Caco-2 (cell line): ENCODE data around the gene HK2. TPM values are rescaled to one million over a fixed set of nuclear protein-coding genes. Genes with fewer than 3 reads are reported as not detected.

ENCODE experiments used
- BruUV-seq: library from RNA; stranded (reverse); fragments of 400-500 nt; replicated peaks from 2 replicates; lab custom pipeline; 2021; lab: Mats Ljungman, UMichigan
- CTCF ChIA-PET: fragments of 300-600 bp; sonication (Branson Sonifier 250); formaldehyde crosslinking; loops from one replicate; lab custom pipeline; 2022; ENCODE audit warnings: antibody characterized with exemption; lab: Charles Lee
- POLR2A ChIA-PET: fragments of 300-600 bp; sonication (Branson Sonifier 250); formaldehyde crosslinking; loops from one replicate; lab custom pipeline; 2022; ENCODE audit warnings: antibody characterized with exemption; lab: Charles Lee
- DNase-seq, 2 experiments: peaks; one replicate each; pipeline versions ENCODE4 v3.0.0 to v3.0.0-alpha.2; 2020 to 2022
- H3K27me3 ChIP-seq: replicated peaks from 2 replicates; pipeline ENCODE4 v1.6.0; 2011; ENCODE audit warnings: low read length; ENCODE audit not compliant: control insufficient read depth, insufficient read depth
- H3K36me3 ChIP-seq: 2 replicates; pipeline ENCODE4 v1.5.1; 2011; ENCODE audit warnings: low read length; ENCODE audit not compliant: control insufficient read depth, insufficient read depth
- H3K4me1 ChIP-seq: fragments of 250-450 bp; sonication (Bioruptor Pico); 2 replicates; pipeline ENCODE4 v1.5.1; 2020; ENCODE audit warnings: mild to moderate bottlenecking
- H3K4me3 ChIP-seq: 2 replicates; pipeline ENCODE4 v1.5.1; 2011; ENCODE audit warnings: low read depth, mild to moderate bottlenecking, control low read depth, low read length
- H3K9me3 ChIP-seq: fragments of 250-450 bp; sonication (Bioruptor Pico); 2 replicates; pipeline ENCODE4 v1.5.1; 2020; ENCODE audit warnings: mild to moderate bottlenecking, moderate library complexity
- H3K27ac Mint-ChIP-seq: one replicate; pipeline ENCODE4 v1.8.0; 2022; ENCODE audit warnings: mixed read lengths; ENCODE audit not compliant: unreplicated experiment
- H3K27me3 Mint-ChIP-seq: one replicate; pipeline ENCODE4 v1.8.0; 2022; ENCODE audit warnings: mixed read lengths; ENCODE audit not compliant: insufficient read depth, unreplicated experiment
- H3K36me3 Mint-ChIP-seq: one replicate; pipeline ENCODE4 v1.8.0; 2022; ENCODE audit warnings: mild to moderate bottlenecking, mixed read lengths; ENCODE audit not compliant: insufficient read depth, unreplicated experiment
- H3K4me1 Mint-ChIP-seq: one replicate; pipeline ENCODE4 v1.8.0; 2022; ENCODE audit warnings: low read depth, mixed read lengths; ENCODE audit not compliant: unreplicated experiment
- H3K4me3 Mint-ChIP-seq: one replicate; pipeline ENCODE4 v1.8.0; 2022; ENCODE audit warnings: mild to moderate bottlenecking, moderate library complexity, mixed read lengths; ENCODE audit not compliant: unreplicated experiment
- H3K9me3 Mint-ChIP-seq: one replicate; pipeline ENCODE4 v1.8.0; 2022; ENCODE audit warnings: mixed read lengths; ENCODE audit not compliant: unreplicated experiment
- CTCF ChIP-seq, 2 experiments: fragments of 200-600 bp in 1 of 2; IDR thresholded peaks; 1 replicate in 1 of 2; 2 replicates in 1 of 2; pipeline versions ENCODE4 v1.5.1 to v1.8.0; 2011 to 2022; ENCODE audit warnings: antibody characterized with exemption in 1 of 2, control low read depth in 1 of 2, inconsistent platforms in 1 of 2, low read depth in 1 of 2, low read length in 1 of 2, mild to moderate bottlenecking in 1 of 2, moderate library complexity in 1 of 2; ENCODE audit not compliant: insufficient read depth in 1 of 2, severe bottlenecking in 1 of 2, unreplicated experiment in 1 of 2
- intact Hi-C: fragments of 100-400 bp; cut with micrococcal nuclease; formaldehyde crosslinking; loops from one replicate; pipeline ENCODE4 v1.10.0; 2022; ENCODE audit not compliant: unreplicated experiment
- total RNA-seq: library from RNA; stranded (reverse); gene quantifications from 2 replicates; pipeline ENCODE4 v1.2.3, GENCODE V29; 2022

The HK2 gene
- total RNA-seq, 1 experiment from 2014 or later, result 19.9 TPM

- no peaks in the 10 kb centered on the region for H3K27me3 ChIP-seq
- H3K9me3 Mint-ChIP-seq, result no peaks in the 10 kb centered on the region
- peak overlapping the region; percentile 45 for H3K4me3 Mint-ChIP-seq
- peak; percentile 72 to 89 for TF ChIP-seq CTCF (IDR thresholded peaks at IDR 0.05; ENCODE audit: insufficient read depth in 1 of 2, low read depth in 1 of 2, low read length in 1 of 2, severe bottlenecking in 1 of 2, unreplicated experiment in 1 of 2)
- H3K4me1 Mint-ChIP-seq, result peaks cover 30% of the 10 kb centered on the region
- peaks cover 18% of the 10 kb centered on the region for H3K4me1 ChIP-seq
- POLR2A ChIA-PET, result no interaction called here
- BruUV-seq, result no TSS peak
- intact Hi-C loops, result loop anchor here (1.0 to 5.0 kb wide), 7 partner anchors 21 to 484 kb away; partner anchors contain the start of genes POLE4 and TACR1
- peak; percentile 75 to 84 for DNase-seq
- no peaks in the 10 kb centered on the region for H3K27me3 Mint-ChIP-seq
- H3K9me3 ChIP-seq, result no peaks in the 10 kb centered on the region
- peak overlapping the region; percentile 30 for H3K4me3 ChIP-seq
- CTCF ChIA-PET, result interaction anchor here (0.6 to 0.8 kb wide), 2 partner anchors 29 to 321 kb away, joined by 4 to 5 read pairs; no protein-coding TSS in a partner anchor
- no peak overlapping the region for H3K27ac Mint-ChIP-seq
- H3K36me3 Mint-ChIP-seq, result no peaks in the 10 kb centered on the region
- H3K36me3 ChIP-seq, result no peaks in the 10 kb centered on the region
Measured at GRCh38 chr2:74919827-74920226, 85.9 kb downstream of the HK2 start.

- intact Hi-C loops, result loop anchor here (2.0 kb wide), 1 partner anchor 20 kb away; no protein-coding TSS in a partner anchor
- Mint-ChIP-seq H3K36me3 (no peaks in the 10 kb centered on the region), H3K27ac (no peak overlapping the region), H3K9me3 (no peaks in the 10 kb centered on the region), H3K4me1 (peaks cover 36% of the 10 kb centered on the region), H3K27me3 (no peaks in the 10 kb centered on the region), H3K4me3 (no peak overlapping the region)
- TF ChIP-seq CTCF (IDR thresholded peaks at IDR 0.05; ENCODE audit: insufficient read depth in 1 of 2, low read depth in 1 of 2, low read length in 1 of 2, severe bottlenecking in 1 of 2, unreplicated experiment in 1 of 2), result no peak
- Histone ChIP-seq H3K4me1 (peaks cover 27% of the 10 kb centered on the region), H3K27me3 (no peaks in the 10 kb centered on the region), H3K9me3 (no peaks in the 10 kb centered on the region), H3K4me3 (no peak overlapping the region), H3K36me3 (no peaks in the 10 kb centered on the region)
- ChIA-PET CTCF (interaction anchor here (0.7 kb wide), 1 partner anchor 45 kb away, joined by 3 read pairs; no protein-coding TSS in a partner anchor), POLR2A (no interaction called here)
- no peak for DNase-seq
- BruUV-seq, result no TSS peak
Measured at GRCh38 chr2:74921236-74921736, 87.4 kb downstream of the HK2 start.

- CTCF ChIA-PET, result interaction anchor here (0.6 to 0.8 kb wide), 2 partner anchors 49 to 174 kb away, joined by 3 to 6 read pairs; no protein-coding TSS in a partner anchor
- Histone ChIP-seq H3K4me1 (peaks cover 20% of the 10 kb centered on the region), H3K4me3 (no peak overlapping the region), H3K27me3 (no peaks in the 10 kb centered on the region), H3K36me3 (0 out of 2 replicates have a peak, but pooled peaks cover 1% of the 10 kb centered on the region), H3K9me3 (no peaks in the 10 kb centered on the region)
- DNase-seq, result no peak
- H3K4me3 Mint-ChIP-seq, result no peak overlapping the region
- H3K27ac Mint-ChIP-seq, result no peak overlapping the region
- intact Hi-C loops, result no loop called here
- POLR2A ChIA-PET, result no interaction called here
- no peaks in the 10 kb centered on the region for H3K36me3 Mint-ChIP-seq
- H3K4me1 Mint-ChIP-seq, result peaks cover 24% of the 10 kb centered on the region
- no peaks in the 10 kb centered on the region for H3K9me3 Mint-ChIP-seq
- no peaks in the 10 kb centered on the region for H3K27me3 Mint-ChIP-seq
- no peak for TF ChIP-seq CTCF (IDR thresholded peaks at IDR 0.05; ENCODE audit: insufficient read depth in 1 of 2, low read depth in 1 of 2, low read length in 1 of 2, severe bottlenecking in 1 of 2, unreplicated experiment in 1 of 2)
- BruUV-seq, result no TSS peak
Measured at GRCh38 chr2:74922592-74923227, 88.8 kb downstream of the HK2 start.
